ENCODE measurements around the gene DMD. TPM values are rescaled to one million over a fixed set of nuclear protein-coding genes. Genes with fewer than 3 reads are reported as not detected.

The DMD gene
- total and polyA plus RNA-seq, 2 donors (not counting 1 experiment from before 2014, with no cell fraction given): 2.0 to 51.8 TPM

DNA sequence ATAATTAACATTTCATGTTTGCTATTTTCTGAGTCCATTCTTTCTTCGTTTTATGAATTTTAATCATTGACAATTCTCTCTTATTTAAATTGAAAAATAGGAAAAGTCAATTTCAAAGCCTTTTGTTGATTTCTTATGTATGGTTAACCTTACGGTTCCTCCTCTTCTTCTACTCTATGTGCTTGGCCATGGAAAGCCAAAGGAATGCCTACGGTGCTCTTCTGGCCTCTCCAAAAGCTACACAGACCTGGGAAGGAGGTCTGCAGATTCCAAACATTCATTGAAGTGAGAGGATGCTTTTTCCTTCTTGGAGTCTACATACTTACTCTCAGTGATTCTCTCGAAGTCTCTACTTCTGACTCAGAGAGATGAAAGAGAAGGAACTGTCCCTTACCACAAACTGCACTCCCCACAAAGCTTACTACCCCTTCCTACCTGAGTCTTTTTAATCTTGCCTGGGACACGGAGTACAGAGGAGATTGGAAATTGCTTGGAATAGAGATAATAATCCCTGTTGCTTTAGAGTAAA is 1276.4 kb downstream of the DMD start:
- H3K27me3 ChIP-seq (replicated peaks in 1 of 4; ENCODE audit: control extremely low read depth in 1 of 4, control insufficient read depth in 3 of 4, insufficient read depth in 4 of 4, low read length in 3 of 4): no peaks in the 10 kb centered on the region
- Mint-ChIP-seq H3K4me1 (no peaks in the 10 kb centered on the region), H3K9me3 (ENCODE audit: insufficient read depth) (no peaks in the 10 kb centered on the region), H3K27ac (no peak overlapping the region), H3K4me3 (no peak overlapping the region), H3K27me3 (no peaks in the 10 kb centered on the region)
- H3K79me2 ChIP-seq (ENCODE audit: control insufficient read depth, insufficient read depth, low read length): no peaks in the 10 kb centered on the region
- intact Hi-C loops (cut with micrococcal nuclease): no loop called here
- H3K27ac ChIP-seq (ENCODE audit: low read length in 2 of 2): no peak overlapping the region
- no peak overlapping the region for H3K9ac ChIP-seq (ENCODE audit: low read length)
- no peaks in the 10 kb centered on the region for H3K9me3 ChIP-seq (ENCODE audit: control extremely low read depth in 1 of 3, control insufficient read depth in 2 of 3, insufficient read depth in 1 of 3, low read length in 2 of 3)
- POLR2A ChIA-PET: no interaction called here
- no peak overlapping the region for H3K4me2 ChIP-seq (replicated peaks; ENCODE audit: low read depth, low read length, poor library complexity, severe bottlenecking)
- ATAC-seq (ENCODE audit: low read depth) (no peak), DNase-seq (no peak)
- CTCF ChIA-PET: no interaction called here
- no peaks in the 10 kb centered on the region for H4K20me1 ChIP-seq (ENCODE audit: control insufficient read depth, insufficient read depth, low read length, poor library complexity, severe bottlenecking)
- H2AFZ ChIP-seq (ENCODE audit: insufficient read depth, low read depth, low read length, poor library complexity, severe bottlenecking): no peak overlapping the region
- H3K36me3 ChIP-seq (replicated peaks in 1 of 2; ENCODE audit: control extremely low read depth in 1 of 2, control insufficient read depth in 1 of 2, extremely low read depth in 1 of 2, insufficient read depth in 2 of 2, low read length in 1 of 2): no peaks in the 10 kb centered on the region
- no peaks in the 10 kb centered on the region for H3K4me1 ChIP-seq (ENCODE audit: control insufficient read depth in 2 of 2, insufficient read depth in 2 of 2, low read length in 2 of 2)
- WGBS (ENCODE audit: insufficient coverage): no CpG with 5 or more reads among the region's 5 CpGs
- no peak overlapping the region for H3K4me3 ChIP-seq (ENCODE audit: control extremely low read depth in 1 of 5, extremely low read depth in 1 of 5, insufficient read depth in 1 of 5, low read depth in 2 of 5, low read length in 4 of 5)
- TF ChIP-seq, protein P1, sequence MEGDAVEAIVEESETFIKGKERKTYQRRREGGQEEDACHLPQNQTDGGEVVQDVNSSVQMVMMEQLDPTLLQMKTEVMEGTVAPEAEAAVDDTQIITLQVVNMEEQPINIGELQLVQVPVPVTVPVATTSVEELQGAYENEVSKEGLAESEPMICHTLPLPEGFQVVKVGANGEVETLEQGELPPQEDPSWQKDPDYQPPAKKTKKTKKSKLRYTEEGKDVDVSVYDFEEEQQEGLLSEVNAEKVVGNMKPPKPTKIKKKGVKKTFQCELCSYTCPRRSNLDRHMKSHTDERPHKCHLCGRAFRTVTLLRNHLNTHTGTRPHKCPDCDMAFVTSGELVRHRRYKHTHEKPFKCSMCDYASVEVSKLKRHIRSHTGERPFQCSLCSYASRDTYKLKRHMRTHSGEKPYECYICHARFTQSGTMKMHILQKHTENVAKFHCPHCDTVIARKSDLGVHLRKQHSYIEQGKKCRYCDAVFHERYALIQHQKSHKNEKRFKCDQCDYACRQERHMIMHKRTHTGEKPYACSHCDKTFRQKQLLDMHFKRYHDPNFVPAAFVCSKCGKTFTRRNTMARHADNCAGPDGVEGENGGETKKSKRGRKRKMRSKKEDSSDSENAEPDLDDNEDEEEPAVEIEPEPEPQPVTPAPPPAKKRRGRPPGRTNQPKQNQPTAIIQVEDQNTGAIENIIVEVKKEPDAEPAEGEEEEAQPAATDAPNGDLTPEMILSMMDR (IDR thresholded peaks at IDR 0.05): no peak
- TF ChIP-seq EZH2 (IDR thresholded peaks at IDR 0.05; ENCODE audit: borderline replicate concordance, insufficient read depth, low read depth, low read length, poor library complexity, severe bottlenecking): no peak

DNA sequence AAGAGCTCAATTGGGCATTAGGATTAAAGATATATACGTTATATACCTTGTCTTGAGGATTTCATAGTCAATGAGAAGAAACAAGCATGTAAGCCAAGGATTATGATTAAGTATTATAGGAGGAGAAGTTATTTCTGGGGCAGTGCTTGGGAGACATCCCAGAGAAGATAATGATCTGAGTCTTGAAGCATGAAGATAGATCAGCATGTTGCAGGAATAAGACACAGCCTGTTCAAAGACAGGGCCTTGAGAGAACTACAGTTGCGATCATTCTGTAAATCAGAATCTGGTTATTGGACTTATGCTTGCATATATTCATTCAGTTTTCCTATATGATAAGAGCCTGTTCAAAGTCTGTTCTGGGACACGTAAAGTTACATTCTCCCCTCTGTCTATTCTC is 1277.3 kb downstream of the DMD start:
- no peak for ATAC-seq (ENCODE audit: low read depth)
- Histone ChIP-seq H3K4me1 (ENCODE audit: control insufficient read depth in 2 of 2, insufficient read depth in 2 of 2, low read length in 2 of 2) (no peaks in the 10 kb centered on the region), H2AFZ (ENCODE audit: insufficient read depth, low read depth, low read length, poor library complexity, severe bottlenecking) (no peak overlapping the region), H3K4me2 (replicated peaks; ENCODE audit: low read depth, low read length, poor library complexity, severe bottlenecking) (no peak overlapping the region), H3K27me3 (replicated peaks in 1 of 4; ENCODE audit: control extremely low read depth in 1 of 4, control insufficient read depth in 3 of 4, insufficient read depth in 4 of 4, low read length in 3 of 4) (no peaks in the 10 kb centered on the region), H3K4me3 (ENCODE audit: control extremely low read depth in 1 of 5, extremely low read depth in 1 of 5, insufficient read depth in 1 of 5, low read depth in 2 of 5, low read length in 4 of 5) (no peak overlapping the region), H3K79me2 (ENCODE audit: control insufficient read depth, insufficient read depth, low read length) (no peaks in the 10 kb centered on the region), H4K20me1 (ENCODE audit: control insufficient read depth, insufficient read depth, low read length, poor library complexity, severe bottlenecking) (no peaks in the 10 kb centered on the region), H3K27ac (ENCODE audit: low read length in 2 of 2) (no peak overlapping the region), H3K9ac (ENCODE audit: low read length) (no peak overlapping the region), H3K36me3 (replicated peaks in 1 of 2; ENCODE audit: control extremely low read depth in 1 of 2, control insufficient read depth in 1 of 2, extremely low read depth in 1 of 2, insufficient read depth in 2 of 2, low read length in 1 of 2) (no peaks in the 10 kb centered on the region), H3K9me3 (ENCODE audit: control extremely low read depth in 1 of 3, control insufficient read depth in 2 of 3, insufficient read depth in 1 of 3, low read length in 2 of 3) (no peaks in the 10 kb centered on the region)
- Mint-ChIP-seq H3K4me1 (no peaks in the 10 kb centered on the region), H3K9me3 (ENCODE audit: insufficient read depth) (no peaks in the 10 kb centered on the region), H3K27me3 (no peaks in the 10 kb centered on the region), H3K4me3 (no peak overlapping the region), H3K27ac (no peak overlapping the region)
- ChIA-PET POLR2A (no interaction called here), CTCF (no interaction called here)
- TF ChIP-seq EZH2 (IDR thresholded peaks at IDR 0.05; ENCODE audit: borderline replicate concordance, insufficient read depth, low read depth, low read length, poor library complexity, severe bottlenecking): no peak
- TF ChIP-seq, protein P1 (IDR thresholded peaks at IDR 0.05): no peak
- no CpG with 5 or more reads among the region's 3 CpGs for WGBS (ENCODE audit: insufficient coverage)
- intact Hi-C loops (cut with micrococcal nuclease): no loop called here
- DNase-seq: no peak
